PC-3 (cell line): ENCODE results near the gene LHX1. TPM values are rescaled to one million over a fixed set of nuclear protein-coding genes. Genes with fewer than 3 reads are reported as not detected.

Experiments used
- ATAC-seq: fragments of 200-7000 bp; cut with Tn5 transposase; 2 replicates; pipeline ENCODE4 v1.9.1; 2020; ENCODE audit warnings: mild to moderate bottlenecking, moderate library complexity
- BruUV-seq: library from RNA; stranded (reverse); fragments of 400-500 nt; replicated peaks from 2 replicates; lab custom pipeline; 2021; lab: Mats Ljungman, UMichigan
- CTCF ChIA-PET: fragments of 300-600 bp; sonication (Branson Sonifier 250); formaldehyde crosslinking; loops from one replicate; lab custom pipeline; 2022; ENCODE audit warnings: antibody characterized with exemption; lab: Charles Lee
- POLR2A ChIA-PET: fragments of 300-600 bp; sonication (Branson Sonifier 250); formaldehyde crosslinking; loops from one replicate; lab custom pipeline; 2022; ENCODE audit warnings: antibody characterized with exemption; ENCODE audit not compliant: unreplicated experiment; lab: Charles Lee
- DNase-seq: peaks from one replicate; pipeline ENCODE4 v3.0.0-alpha.2; 2015
- H2AFZ ChIP-seq: fragments of 300-600 bp; sonication (generic); 2 replicates; pipeline ENCODE4 v1.6.0; 2016; ENCODE audit warnings: antibody characterized with exemption, low read length
- H3F3A ChIP-seq: fragments of 300-600 bp; sonication (generic); one replicate; pipeline ENCODE4 v1.6.0; 2017; ENCODE audit warnings: antibody characterized with exemption, low read length, control low read depth, mild to moderate bottlenecking; ENCODE audit not compliant: unreplicated experiment
- H3K27ac ChIP-seq: fragments of 300-600 bp; sonication (generic); 2 replicates; pipeline ENCODE4 v1.5.1; 2016; ENCODE audit warnings: mild to moderate bottlenecking, low read length
- H3K27me3 ChIP-seq: fragments of 300-600 bp; sonication (generic); 2 replicates; pipeline ENCODE4 v1.6.1; 2016; ENCODE audit warnings: low read length, mixed read lengths
- H3K36me3 ChIP-seq: fragments of 300-600 bp; sonication (generic); 2 replicates; pipeline ENCODE4 v1.6.1; 2016; ENCODE audit warnings: low read depth, mixed run types, low read length, mixed read lengths
- H3K4me1 ChIP-seq: fragments of 300-600 bp; sonication (generic); 2 replicates; pipeline ENCODE4 v1.5.1; 2016; ENCODE audit warnings: low read length; ENCODE audit not compliant: insufficient read depth
- H3K4me2 ChIP-seq: fragments of 300-600 bp; sonication (generic); 2 replicates; pipeline ENCODE4 v1.6.0; 2016; ENCODE audit warnings: low read length
- H3K4me3 ChIP-seq: fragments of 300-600 bp; sonication (generic); 2 replicates; pipeline ENCODE4 v1.5.1; 2016; ENCODE audit warnings: mild to moderate bottlenecking, low read length, mixed read lengths
- H3K79me2 ChIP-seq: fragments of 300-600 bp; sonication (generic); 2 replicates; pipeline ENCODE4 v1.6.1; 2017; ENCODE audit warnings: low read length, mixed read lengths
- H3K9ac ChIP-seq: fragments of 300-600 bp; sonication (generic); 2 replicates; pipeline ENCODE4 v1.6.0; 2016; ENCODE audit warnings: mild to moderate bottlenecking, low read length
- H3K9me2 ChIP-seq: fragments of 300-600 bp; sonication (generic); replicated peaks from 2 replicates; pipeline ENCODE4 v1.6.1; 2016; ENCODE audit warnings: mixed run types, low read length, mixed read lengths
- H3K9me3 ChIP-seq: fragments of 300-600 bp; sonication (generic); 2 replicates; pipeline ENCODE4 v1.6.1; 2016; ENCODE audit warnings: low read length, mixed read lengths
- H4K20me1 ChIP-seq: fragments of 300-600 bp; sonication (generic); 2 replicates; pipeline ENCODE4 v1.6.1; 2016; ENCODE audit warnings: low read length, mixed read lengths
- CTCF ChIP-seq: fragments of 300-600 bp; sonication (generic); conservative IDR thresholded peaks from 2 replicates; pipeline ENCODE4 v1.5.1; 2017; ENCODE audit warnings: antibody characterized with exemption, low read depth, mild to moderate bottlenecking, low read length
- EZH2 ChIP-seq: fragments of 300-600 bp; sonication (generic); IDR thresholded peaks from one replicate; pipeline ENCODE4 v1.6.1; 2017; ENCODE audit warnings: antibody characterized with exemption, mild to moderate bottlenecking, low read length; ENCODE audit not compliant: unreplicated experiment
- EZH2phosphoT487 ChIP-seq: fragments of 300-600 bp; sonication (generic); IDR thresholded peaks from 2 replicates; pipeline ENCODE4 v1.6.1; 2018; ENCODE audit warnings: mild to moderate bottlenecking, antibody characterized with exemption, low read length, borderline replicate concordance
- intact Hi-C: fragments of 100-400 bp; cut with micrococcal nuclease; formaldehyde crosslinking; loops from 2 replicates; pipeline ENCODE4 v1.9.0; 2023
- total RNA-seq: library from RNA; depleted of rRNA; stranded (reverse); fragments of >200 nt; gene quantifications from 2 replicates; pipeline ENCODE4 v1.2.3, GENCODE V29; 2014

The LHX1 gene
- total RNA-seq, 1 experiment from 2014 or later = not detected

- Histone ChIP-seq H3K4me1 (peaks cover 3% of the 10 kb centered on the region; the same call in 1 of the 2 replicates), H3K36me3 (no peaks in the 10 kb centered on the region), H2AFZ (no peak overlapping the region), H3K9me3 (no peaks in the 10 kb centered on the region), H3K4me2 (no peak overlapping the region), H3K27me3 (peaks cover 45% of the 10 kb centered on the region), H3K27ac (no peak overlapping the region), H3K79me2 (no peaks in the 10 kb centered on the region), H3F3A (no peaks in the 10 kb centered on the region), H3K9me2 (no peaks in the 10 kb centered on the region), H3K9ac (no peak overlapping the region), H4K20me1 (no peaks in the 10 kb centered on the region), H3K4me3 (no peak overlapping the region)
- TF ChIP-seq CTCF = no peak
- TF ChIP-seq EZH2 = no peak
- no peak for TF ChIP-seq EZH2phosphoT487
- ATAC-seq = no peak
- POLR2A ChIA-PET = no interaction called here
- CTCF ChIA-PET = no interaction called here
- intact Hi-C loops = no loop called here
- no TSS peak for BruUV-seq
- DNase-seq = no peak
Observed at GRCh38 chr17:36943250-36944191, 6.2 kb downstream of the LHX1 start.

- no peaks in the 10 kb centered on the region for H3F3A ChIP-seq
Observed at GRCh38 chr17:36944553-36944952, 7.3 kb downstream of the LHX1 start.

More at GRCh38 chr17:36944553-36944952, 7.3 kb downstream of the LHX1 start:
- H4K20me1 ChIP-seq = peaks cover 3% of the 10 kb centered on the region
- no peak for ATAC-seq
- no peaks in the 10 kb centered on the region for H3K9me2 ChIP-seq
- H3K79me2 ChIP-seq = peaks cover 7% of the 10 kb centered on the region
- H3K4me2 ChIP-seq = no peak overlapping the region
- CTCF ChIA-PET = interaction anchor here (0.6 kb wide), 1 partner anchor 38 kb away, joined by 5 read pairs; no protein-coding TSS in a partner anchor
- no peak for DNase-seq
- intact Hi-C loops = no loop called here
- H3K9me3 ChIP-seq = no peaks in the 10 kb centered on the region
- no peaks in the 10 kb centered on the region for H3K36me3 ChIP-seq
- peaks cover 4% of the 10 kb centered on the region; the same call in 1 of the 2 replicates for H3K4me1 ChIP-seq
- no peak overlapping the region for H3K4me3 ChIP-seq
- H3K9ac ChIP-seq = no peak overlapping the region
- no peak overlapping the region for H2AFZ ChIP-seq
- POLR2A ChIA-PET = no interaction called here
- H3K27me3 ChIP-seq = peaks cover 35% of the 10 kb centered on the region
- no peak overlapping the region for H3K27ac ChIP-seq
- TF ChIP-seq CTCF (no peak), EZH2phosphoT487 (no peak), EZH2 (no peak)
- no TSS peak for BruUV-seq
